NCI-H146 (cell line): Measurements from ENCODE around the gene PTPN20.
A peak's percentile ranks its signal among the peaks of the same experiment; 100 is the strongest.
"Not testable (repeated sequence)": the region's sequence is repeated elsewhere in the genome, so short reads cannot be mapped to it uniquely, and the experiment has no call there.

ENCODE experiments used
- DNase-seq: peaks from one replicate; lab custom pipeline; 2025; lab: John Stamatoyannopoulos, UW

Gene PTPN20, protein sequence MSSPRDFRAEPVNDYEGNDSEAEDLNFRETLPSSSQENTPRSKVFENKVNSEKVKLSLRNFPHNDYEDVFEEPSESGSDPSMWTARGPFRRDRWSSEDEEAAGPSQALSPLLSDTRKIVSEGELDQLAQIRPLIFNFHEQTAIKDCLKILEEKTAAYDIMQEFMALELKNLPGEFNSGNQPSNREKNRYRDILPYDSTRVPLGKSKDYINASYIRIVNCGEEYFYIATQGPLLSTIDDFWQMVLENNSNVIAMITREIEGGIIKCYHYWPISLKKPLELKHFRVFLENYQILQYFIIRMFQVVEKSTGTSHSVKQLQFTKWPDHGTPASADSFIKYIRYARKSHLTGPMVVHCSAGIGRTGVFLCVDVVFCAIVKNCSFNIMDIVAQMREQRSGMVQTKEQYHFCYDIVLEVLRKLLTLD

GRCh38 chr10:46911144-46911876 lies at the start of gene PTPN20:
PTPN20 (plus strand) TSS chr10:46911428; CDS start chr10:46932500, 21,072 bp downstream.
- not testable (repeated sequence) for DNase-seq

GRCh38 chr10:46869716-46870115 lies 41.5 kb upstream of the PTPN20 start:
- not testable (repeated sequence) for DNase-seq

GRCh38 chr10:46871583-46871982 lies 39.6 kb upstream of the PTPN20 start:
- DNase-seq = not testable (repeated sequence)

- DNase-seq = not testable (repeated sequence)
Observed at GRCh38 chr10:46875304-46875703, 35.9 kb upstream of the PTPN20 start.

- not testable (repeated sequence) for DNase-seq
Observed at GRCh38 chr10:46876773-46877172, 34.5 kb upstream of the PTPN20 start.

DNA sequence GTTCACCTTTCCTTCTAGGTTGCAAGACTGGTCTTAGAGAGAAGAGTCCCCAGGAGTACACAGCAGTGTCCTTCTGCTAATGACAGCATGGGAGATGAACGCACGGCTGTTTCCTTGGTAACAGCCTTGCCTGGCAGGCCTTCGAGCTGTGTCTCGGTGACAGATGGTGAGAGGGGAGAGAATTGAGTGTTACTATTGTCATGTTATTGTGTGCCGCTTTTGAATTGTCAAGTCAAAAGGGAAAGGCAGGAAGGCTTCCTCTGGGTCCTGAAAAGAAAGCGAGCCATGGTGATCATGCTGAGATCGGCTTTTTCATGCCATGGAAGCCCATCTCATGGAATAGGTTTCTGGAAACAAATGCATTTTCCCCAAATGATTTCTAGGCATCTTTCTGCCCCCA lies 32.5 kb upstream of the PTPN20 start:
- peak; percentile 31 for DNase-seq

GRCh38 chr10:46890813-46891611 lies 20.2 kb upstream of the PTPN20 start:
- not testable (repeated sequence) for DNase-seq

DNA sequence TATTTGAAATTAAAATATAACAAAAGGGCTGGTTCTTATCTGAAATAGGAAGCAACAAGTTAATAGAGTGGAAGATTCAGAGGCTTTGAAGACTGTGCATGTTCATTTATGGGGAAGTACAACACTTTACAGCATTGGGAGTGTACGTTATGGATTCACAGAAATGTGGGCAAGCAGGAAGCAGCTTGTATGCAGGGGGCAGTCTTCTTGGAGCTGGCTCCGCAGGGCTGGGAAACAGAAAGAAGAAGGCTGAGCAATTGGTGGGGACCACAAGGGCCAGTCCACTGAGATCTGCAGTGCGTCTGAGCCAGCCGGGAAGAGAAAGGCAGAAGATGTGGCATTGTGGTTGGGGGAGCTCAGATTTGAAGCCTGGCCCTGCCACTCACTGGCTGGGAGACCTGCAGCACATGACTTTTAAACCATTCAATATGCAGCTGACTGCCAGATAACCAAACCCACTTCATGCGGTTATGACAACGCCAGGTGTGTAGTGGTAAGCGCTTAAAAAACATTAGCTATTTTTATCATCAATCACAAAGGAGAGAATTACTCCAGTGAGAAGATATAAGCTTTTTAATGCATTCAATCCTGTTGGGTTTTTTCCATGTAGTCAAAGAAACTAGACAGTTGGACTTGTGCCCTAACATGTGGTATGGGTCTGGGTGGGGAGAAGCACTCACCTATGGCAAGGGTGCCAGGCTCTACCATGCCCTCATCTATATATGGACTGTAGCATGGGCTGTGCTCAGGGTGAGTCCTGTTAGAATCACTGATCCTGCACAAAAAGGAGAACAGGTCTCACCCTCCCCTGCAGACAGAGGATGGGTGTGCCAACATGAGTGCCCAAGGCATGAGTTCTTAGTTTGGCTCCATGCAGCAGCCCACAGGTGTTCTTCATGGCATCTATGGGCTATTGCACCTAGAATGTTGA lies 14.2 kb upstream of the PTPN20 start:
- DNase-seq = not testable (repeated sequence)

- not testable (repeated sequence) for DNase-seq
Observed at GRCh38 chr10:46901247-46901646, 10.0 kb upstream of the PTPN20 start.

- DNase-seq = not testable (repeated sequence)
Observed at GRCh38 chr10:46903874-46904273, 7.4 kb upstream of the PTPN20 start.

- not testable (repeated sequence) for DNase-seq
Observed at GRCh38 chr10:46906359-46906758, 4.9 kb upstream of the PTPN20 start.

DNA sequence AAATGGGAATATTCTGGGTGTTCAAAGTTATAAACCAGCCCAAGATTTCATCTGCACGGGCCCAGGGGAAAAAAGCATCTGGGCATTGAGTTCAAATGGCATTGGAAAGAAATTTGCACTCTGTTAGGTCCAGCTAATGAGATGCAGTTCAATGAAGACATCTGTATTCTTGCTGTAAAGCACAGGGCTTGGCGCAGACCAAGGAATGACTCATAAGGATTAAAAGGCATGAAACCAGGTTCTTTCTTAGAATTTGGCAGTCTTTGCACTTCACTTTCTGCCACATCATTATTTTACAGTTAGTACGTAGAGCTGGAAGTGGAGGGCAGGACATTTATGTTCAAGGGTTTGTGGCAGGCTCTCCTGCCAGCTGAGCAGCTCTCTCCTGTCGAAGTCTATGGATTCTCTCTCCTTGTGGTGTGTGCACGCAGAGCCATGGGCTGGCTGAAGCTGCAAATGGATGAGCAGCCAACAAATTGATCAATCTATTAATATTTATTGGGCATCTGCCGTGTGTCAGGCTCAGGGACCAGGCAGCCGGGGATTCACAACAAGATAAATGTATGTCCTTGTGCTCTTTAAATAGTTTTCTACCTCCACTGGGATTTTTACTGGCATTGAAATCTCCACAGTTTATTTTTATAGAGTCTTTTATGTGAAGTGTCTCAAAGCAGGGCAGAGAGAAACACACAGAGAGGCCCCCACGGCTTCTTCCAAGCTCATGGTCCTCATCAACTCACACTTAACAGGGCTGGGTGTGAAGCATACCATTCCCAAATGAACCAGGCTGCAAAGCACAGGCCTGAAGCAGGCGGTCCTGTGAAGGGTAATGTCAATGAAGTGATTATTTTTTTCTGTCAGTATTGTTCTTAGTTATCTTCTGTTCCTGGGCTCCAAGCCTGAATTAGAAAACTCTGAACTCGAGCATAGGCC lies 3.8 kb upstream of the PTPN20 start:
- not testable (repeated sequence) for DNase-seq

- DNase-seq = not testable (repeated sequence)
Observed at GRCh38 chr10:46922498-46922897, 11.3 kb downstream of the PTPN20 start.

DNA sequence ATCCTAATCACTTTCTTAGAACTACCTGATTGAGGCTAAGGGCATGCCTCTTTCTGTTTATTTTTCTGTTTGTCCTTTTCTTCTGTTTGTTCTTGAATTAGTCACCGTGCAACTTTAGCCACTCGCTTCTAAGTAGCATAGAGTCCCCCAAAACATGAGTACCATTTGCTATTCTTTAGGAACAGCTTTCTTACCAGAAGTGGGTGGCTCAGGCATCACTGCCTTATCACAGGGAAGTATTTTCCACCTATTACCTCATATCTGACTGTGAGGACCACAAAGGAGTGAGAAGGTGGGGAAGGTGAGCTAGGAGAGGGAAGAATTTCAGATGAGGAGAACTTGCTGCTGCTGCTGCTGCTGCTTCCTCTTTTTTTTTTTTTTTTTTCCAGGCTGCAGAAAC lies 13.9 kb downstream of the PTPN20 start:
- not testable (repeated sequence) for DNase-seq

DNA sequence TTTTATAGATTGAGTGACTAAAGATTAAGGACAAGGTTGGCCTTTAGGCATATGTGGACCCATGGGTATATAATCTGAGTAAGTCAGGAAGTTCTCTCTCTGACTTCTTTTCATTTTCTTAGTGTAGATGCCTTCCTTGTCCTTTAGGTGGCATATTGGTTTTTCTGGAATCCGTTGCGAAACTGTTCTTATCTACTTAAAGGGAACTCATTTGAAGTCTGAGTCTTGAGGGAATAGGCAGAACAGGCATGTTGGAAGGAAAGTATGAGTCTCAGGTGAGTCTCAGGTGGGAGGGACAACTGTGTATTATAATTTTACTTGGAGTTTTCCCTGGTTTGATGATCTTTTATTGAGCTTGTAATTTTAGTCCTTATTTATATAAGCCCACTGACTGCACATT lies 14.6 kb downstream of the PTPN20 start:
- DNase-seq = not testable (repeated sequence)

- DNase-seq = not testable (repeated sequence)
Observed at GRCh38 chr10:46928810-46929209, 17.6 kb downstream of the PTPN20 start.

GRCh38 chr10:46932383-46932782 lies 21.2 kb downstream of the PTPN20 start:
- not testable (repeated sequence) for DNase-seq

DNA sequence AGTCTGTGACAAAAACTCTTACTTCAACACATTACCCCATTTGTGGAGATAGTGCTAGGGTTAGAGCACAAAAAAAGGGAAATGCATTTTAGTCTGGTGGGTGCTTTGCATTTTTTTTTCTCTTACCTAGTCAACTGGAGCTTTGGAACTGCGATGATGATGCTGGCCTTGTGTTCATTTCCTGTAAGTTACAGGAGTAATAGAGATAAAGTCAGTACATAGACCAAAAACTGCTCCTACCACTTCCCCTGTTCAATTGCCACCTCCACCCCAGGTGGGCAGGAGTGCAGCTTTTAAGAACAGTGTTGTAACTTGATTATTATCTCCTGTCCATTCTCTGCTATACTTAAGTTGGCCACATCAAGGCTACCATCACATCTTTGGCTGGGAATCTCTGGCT lies 29.9 kb downstream of the PTPN20 start:
- DNase-seq = not testable (repeated sequence)

- not testable (repeated sequence) for DNase-seq
Observed at GRCh38 chr10:46948687-46949518, 37.7 kb downstream of the PTPN20 start.
